Measurements from ENCODE around the gene RND1. TPM values are rescaled to one million over a fixed set of nuclear protein-coding genes. Genes with fewer than 3 reads are reported as not detected.
"Not testable (repeated sequence)": the region's sequence is repeated elsewhere in the genome, so short reads cannot be mapped to it uniquely, and the experiment has no call there.

RND1 gene
- total RNA-seq, 1 donor from 2014 or later, result 0.27 TPM

DNA sequence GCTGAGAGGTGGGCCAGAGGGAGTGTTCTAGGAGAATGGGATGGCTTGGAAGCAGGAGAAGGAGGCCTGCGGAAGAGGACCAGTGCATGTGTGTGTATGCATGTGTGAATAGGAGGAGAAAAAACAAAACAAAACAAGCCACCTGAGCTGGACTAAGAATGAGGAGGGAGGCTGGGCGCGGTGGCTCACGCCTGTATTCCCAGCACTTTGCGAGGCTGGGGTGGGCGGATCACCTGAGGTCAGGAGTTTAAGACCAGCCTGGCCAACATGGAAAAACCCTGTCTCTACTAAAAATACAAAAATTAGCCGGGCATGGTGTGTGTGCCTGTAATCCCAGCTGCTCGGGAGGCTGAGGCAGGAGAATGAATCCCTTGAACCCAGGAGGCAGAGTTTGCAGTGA lies 7.9 kb upstream of the RND1 start:
- intact Hi-C loops (cut with micrococcal nuclease), result not testable (repeated sequence)

DNA sequence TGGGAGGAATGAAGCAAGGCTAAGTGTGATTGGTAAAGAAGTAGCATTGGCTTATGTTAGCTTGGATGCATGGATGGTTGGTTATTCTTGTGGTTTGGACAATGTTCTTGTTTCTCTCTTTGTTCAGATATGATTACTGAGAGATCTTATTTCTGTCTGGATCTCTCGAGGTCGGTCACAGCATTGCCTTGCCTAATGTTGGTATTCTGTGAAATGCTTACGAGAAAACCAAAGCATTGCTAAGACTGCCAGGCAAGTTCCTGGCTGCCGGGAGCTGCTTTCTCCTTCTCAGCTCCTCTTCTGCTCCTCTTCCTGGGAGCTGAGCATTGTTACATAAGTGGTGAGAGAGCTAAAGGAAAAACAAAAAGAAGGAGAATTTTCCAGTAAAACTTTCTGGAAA lies 7.4 kb upstream of the RND1 start:
- DNase-seq (no peak), ATAC-seq (no peak)
- intact Hi-C loops (cut with micrococcal nuclease), result no loop called here

More for the DNA sequence above, 7.9 kb upstream of the RND1 start:
- ATAC-seq, DNase-seq: not testable (repeated sequence)

DNA sequence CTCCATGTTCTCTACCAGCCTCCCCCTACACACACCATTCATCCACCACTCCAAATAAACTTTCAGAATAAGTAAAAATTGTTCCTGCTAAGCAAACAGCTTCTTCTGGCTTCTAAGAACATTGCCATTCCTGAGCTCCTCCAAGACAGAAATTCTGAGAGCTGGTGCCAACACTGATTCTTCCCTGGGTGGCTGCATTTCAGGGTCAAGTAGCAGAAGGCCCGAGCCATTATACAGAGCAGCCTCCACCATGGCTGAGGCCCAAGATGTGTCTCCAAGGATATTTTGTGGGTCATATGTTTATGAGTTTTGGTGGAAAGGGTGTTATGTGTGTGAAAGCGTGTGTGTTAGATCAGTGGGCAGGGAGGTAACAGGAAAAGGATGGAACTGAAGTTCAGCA lies 3.5 kb upstream of the RND1 start:
- ATAC-seq, result no peak
- intact Hi-C loops (cut with micrococcal nuclease), result no loop called here
- DNase-seq, result no peak

DNA sequence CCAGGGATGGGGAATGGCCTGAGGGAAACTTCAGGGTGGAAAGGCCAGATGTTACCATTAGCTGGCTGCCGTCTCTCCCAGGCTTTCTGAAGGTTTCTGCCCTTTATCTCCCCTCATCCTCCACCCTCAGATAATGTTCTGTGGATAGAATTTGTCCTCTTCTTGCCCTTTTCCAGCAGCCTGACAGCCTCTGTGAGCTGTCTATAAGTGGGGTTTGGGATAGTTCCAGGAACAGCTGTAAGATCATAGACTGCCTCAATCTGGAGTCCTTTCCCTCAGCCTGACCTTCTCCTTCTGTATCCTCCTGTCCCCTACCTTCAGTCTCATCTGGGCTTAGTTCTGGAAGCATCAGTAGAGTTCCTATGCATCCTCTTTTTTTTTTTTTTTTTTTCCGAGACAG lies 2.8 kb upstream of the RND1 start:
- no peak for DNase-seq
- ATAC-seq, result no peak
- intact Hi-C loops (cut with micrococcal nuclease), result no loop called here

DNA sequence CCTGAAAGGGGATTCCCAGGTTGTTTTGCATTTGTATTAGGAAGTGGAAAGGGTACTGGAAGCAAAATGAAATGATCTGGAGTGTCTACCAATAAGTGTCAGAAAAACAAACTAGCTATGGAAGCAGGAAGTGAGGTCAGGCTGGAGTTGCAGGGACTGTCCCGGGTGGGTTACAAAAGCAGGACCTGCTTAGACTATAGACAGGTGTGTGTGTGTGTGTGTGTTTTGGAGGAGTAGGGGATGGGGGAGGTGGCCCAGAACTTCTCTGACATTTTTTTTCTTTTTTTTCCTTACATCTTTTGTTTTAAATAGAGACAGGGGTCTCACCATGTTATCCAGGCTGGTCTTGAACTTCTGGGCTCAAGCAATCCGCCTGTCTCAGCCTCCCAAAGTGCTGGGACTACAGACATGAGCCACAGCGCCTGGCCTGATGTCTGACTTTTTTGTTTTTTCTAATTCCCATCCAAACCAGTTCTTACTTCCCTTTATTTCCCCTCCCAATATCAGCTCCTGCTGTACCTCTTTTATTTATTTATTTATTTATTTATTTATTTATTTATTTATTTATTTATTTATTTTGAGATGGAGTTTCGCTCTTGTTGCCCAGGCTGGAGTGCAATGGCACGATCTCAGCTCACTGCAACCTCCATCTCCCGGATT lies 512 bp upstream of the RND1 start:
- intact Hi-C loops (cut with micrococcal nuclease), result no loop called here
- ATAC-seq (peak; percentile 30), DNase-seq (no peak)

DNA sequence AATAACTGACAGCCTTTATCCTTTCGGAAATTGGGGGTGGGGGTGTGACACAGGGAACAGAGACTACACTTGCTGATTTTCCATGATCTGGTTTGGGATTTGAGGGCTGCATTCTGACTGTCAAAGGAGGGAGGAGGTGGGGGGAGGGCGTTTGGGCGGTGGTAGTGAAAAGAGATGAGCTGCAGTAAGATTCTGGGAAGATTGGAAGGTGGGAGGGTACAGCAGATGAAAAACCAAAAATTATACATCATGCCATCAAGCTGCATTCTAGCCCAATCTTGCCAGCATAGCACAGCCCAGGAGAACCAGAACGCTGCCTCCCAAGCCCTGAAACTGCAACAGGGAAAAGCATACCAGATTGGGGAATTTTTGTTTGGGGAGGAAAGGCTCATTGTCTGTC lies 2.4 kb downstream of the RND1 start:
- intact Hi-C loops (cut with micrococcal nuclease), result no loop called here
- ATAC-seq (no peak), DNase-seq (no peak)

DNA sequence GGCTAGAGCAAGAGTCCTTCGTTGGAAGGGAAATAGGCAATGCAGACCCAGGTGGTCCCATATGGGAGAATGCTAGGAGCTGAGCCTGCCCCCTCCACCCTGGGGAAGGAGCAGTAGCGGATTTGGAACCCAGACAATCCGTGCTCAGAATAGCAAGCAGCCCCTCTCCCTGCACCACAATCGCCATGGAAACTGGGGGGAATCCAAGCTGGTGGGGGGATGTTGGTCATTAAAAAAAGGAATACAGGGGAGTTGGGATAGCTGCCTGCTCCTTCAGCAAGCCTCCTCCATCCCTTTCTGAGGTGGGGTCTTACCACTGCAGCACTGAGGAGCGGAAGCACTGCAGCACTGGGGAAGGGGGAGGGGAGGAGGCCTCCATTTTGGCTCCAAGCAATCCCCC lies 2.9 kb downstream of the RND1 start:
- DNase-seq (no peak), ATAC-seq (no peak)
- intact Hi-C loops (cut with micrococcal nuclease), result no loop called here

DNA sequence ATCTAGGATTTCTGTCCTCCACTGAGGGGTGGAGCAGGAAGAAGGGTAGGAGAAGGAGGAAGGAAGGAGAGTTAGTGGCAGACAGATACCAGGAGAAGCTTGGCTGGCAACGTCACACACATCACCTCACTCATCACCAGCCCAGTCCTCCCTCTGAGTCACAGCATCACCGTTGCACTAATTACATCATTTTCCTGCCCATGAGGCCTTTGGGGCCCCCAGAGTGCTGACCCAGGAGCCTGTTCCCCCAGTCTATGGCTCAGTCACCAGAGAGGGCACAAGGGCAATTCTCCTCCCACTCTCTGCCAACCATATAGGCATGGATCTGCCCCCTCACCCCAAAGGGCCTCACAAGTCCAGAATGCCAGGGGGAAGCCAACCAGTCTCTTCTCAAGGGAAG lies 4.6 kb downstream of the RND1 start:
- intact Hi-C loops (cut with micrococcal nuclease), result no loop called here
- no peak for ATAC-seq

DNA sequence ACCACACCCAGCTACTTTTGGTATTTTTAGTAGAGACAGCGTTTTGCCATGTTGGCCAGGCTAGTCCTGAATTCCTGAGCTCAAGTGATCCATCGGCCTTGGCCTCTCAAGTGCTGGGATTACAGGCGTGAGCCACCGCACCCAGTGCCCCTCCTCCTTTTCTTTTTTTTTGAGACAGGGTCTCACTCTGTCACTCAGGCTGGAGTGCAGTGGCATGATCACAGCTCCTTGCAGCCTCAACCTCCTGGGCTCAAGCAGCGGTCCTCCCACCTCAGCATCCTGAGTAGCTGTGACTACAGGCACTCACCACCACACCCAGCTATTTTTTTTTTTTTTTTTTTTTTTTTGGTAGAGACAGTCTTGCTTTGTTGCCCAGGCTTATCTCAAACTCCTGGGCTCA lies 5.4 kb downstream of the RND1 start:
- not testable (repeated sequence) for DNase-seq, ATAC-seq

More for the DNA sequence above, 4.6 kb downstream of the RND1 start:
- no peak for DNase-seq

DNA sequence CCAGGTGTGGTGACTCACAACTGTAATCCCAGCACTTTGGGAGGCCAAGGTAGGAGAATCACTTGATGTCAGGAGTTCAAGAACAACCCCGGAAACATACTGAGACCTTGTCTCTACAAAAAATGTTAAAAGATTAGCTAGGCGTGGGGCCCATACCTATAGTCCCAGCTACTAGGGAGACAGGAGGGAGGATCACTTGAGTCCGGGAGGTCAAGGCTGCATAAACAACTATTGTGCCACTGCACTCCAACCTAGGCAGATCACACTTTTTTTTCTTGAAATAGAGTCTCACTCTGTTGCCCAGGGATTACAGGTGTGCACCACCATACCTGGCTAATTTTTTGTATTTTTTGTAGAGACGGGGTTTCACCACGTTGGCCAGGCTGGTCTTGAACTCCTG lies 6.1 kb downstream of the RND1 start:
- intact Hi-C loops (cut with micrococcal nuclease), result no loop called here
- no peak for ATAC-seq
- DNase-seq, result no peak

More for the DNA sequence above, 5.4 kb downstream of the RND1 start:
- intact Hi-C loops (cut with micrococcal nuclease), result not testable (repeated sequence)

DNA sequence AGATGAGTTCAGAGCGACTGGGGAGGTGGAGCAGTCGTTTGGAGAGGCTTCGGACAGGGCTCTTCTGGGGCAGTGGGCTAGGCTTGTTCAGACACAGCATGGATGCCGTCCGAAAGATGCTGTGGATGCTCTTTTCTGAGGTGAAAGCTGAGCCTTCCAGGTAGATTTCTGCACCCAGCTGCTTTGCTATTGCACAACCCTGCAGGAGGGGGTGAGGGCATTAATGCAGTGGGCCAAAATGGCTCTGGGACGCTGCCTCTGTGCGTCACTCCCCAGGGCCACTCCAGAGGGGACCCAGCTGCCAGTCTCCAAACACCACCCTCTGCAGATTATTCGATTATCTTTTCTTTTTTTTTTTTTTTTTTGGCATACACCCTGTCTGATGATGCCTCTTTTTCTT lies 7.6 kb downstream of the RND1 start:
- intact Hi-C loops (cut with micrococcal nuclease), result no loop called here
- ATAC-seq (no peak), DNase-seq (no peak)

DNA sequence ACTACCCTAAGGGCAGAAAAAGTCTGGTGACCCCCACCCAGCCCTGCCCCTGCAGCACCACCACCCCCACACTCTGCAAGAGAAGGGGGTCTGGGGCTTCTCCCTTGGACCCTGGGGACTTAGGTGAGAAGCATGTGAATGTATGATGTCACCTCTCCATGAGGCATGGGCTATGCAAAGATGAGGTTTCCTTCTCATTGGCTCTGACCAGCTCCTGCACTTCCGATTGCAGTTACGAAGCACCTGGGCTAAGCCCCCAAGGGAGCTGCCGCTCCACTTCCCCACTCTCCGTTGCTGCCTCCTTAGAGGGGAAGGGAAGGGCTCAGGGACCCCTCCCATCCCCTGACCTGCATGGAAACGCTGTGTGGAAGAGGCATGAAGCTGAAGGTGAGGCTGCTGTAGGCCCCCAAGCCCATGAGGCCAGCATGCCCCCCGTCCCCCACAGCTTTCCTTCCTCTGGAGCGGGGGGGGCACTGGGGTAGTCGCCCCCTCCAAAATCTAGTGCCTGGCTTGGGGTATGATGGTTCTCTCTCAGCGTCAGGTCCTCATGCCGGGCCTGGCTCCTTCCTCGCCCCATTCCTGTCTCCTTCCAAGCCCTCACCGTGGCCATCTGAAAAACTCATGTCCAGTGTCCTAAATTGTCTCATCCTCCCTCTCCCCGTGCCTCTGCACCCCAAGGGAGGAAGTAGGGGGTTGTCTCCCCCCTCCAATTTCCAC lies 8.2 kb downstream of the RND1 start:
- intact Hi-C loops (cut with micrococcal nuclease), result no loop called here

DNA sequence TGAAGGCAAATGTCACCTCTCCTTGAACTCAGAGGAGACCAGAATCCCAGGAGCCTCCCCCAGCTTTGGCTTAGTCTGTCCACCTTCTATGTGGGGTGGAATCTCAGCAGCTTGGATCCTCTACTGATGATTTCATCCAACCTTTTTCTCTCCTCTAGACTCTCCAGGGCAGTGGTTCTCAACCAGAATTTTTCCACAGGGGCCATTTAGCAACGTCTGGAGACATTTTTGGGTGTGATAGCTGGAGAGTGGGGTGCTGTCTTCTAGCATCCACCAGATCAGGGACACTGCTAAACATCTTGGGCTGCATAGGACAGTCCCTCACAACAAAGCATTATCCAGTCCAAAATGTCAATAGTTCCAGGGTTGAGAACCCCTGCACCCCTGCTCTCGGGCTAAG lies 9.3 kb downstream of the RND1 start:
- intact Hi-C loops (cut with micrococcal nuclease), result no loop called here
- ATAC-seq, result no peak

More for the DNA sequence above, 8.2 kb downstream of the RND1 start:
- DNase-seq (no peak), ATAC-seq (no peak)

DNA sequence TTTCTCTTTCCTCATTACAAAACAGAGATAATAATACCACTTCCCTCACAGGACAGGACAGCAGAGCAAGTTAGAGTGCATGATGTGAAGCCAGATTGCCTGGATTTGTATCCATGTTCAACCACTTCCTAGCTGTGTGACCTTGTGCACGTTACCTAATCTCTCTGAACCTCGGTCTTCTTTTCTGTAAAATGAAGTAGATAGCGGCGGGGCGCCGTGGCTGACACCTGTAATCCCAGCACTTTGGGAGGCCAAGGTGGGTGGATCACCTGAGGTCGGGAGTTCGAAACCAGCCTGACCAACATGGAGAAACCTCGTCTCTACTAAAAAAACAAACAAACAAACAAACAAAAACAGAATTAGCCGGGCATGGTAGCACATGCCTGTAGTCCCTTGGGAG lies 10.7 kb downstream of the RND1 start:
- DNase-seq; intact Hi-C loops (cut with micrococcal nuclease); ATAC-seq: not testable (repeated sequence)

More for the DNA sequence above, 9.3 kb downstream of the RND1 start:
- no peak for DNase-seq

DNA sequence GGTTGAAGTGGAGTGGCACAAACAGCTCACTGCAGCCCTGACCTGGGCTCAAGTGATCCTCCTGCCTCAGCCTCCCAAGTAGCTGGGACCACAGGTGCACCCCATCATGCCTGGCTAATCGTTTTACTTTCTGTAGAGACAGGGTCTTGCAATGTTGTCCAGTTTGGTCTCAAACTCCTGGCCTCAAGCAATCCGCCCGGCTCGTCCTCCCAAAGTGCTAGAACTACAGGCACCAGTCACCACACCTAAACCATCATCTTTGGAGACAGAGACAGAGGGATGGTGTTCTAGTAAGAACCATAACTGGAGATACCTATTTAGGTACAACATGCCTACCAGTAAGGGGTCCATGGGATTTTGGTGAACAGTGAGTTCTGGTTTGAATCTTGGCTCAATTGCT lies 11.2 kb downstream of the RND1 start:
- no peak for DNase-seq
- intact Hi-C loops (cut with micrococcal nuclease), result no loop called here
- no peak for ATAC-seq

DNA sequence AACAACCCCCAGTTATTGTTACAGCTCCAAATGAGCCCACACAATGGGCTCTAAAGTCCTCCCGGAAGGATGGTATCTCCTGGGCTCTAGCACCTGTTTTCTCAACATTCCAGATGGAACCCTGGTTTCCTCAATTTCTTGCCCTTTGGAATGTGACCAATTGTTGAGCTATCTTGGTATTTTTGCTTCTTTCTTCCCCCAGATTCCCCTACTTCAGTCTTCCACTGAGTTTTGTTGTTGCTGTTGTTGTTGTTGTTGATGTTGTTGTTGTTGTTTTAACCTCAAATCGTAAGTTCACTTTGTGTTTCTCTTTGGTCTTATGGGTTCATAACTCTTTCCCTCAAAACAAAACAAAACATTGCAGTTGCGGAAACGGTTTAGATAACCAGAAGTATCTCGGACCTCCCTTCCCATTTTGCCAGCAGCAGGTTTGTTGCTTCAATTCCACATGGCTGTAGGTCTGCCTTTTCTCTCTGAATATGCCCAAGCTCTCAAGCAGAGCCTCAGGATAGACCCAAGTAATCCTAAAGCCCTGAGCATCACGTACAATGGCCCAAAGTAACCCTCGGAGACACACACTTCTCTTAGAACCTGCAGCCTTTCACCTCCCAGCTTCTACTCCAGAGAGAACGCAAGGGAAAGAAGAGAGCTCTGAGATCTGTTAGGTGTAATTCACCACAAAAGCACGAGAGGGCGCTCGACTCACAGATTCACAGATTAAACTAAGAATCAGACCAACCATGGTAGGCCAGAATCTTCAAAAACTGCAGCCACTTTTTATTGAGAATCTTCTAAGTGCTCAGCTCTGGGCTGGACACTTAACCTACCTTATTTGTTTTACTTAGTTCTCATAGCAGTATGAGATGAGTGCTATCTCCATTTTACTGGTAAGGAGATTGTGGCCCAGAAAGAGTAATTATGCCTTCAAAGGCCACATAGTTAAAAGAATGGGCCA lies 12.7 kb downstream of the RND1 start:
- DNase-seq (peak; percentile 66), ATAC-seq (peak; percentile 74)
- intact Hi-C loops (cut with micrococcal nuclease), result loop anchor here (2.0 kb wide), 1 partner anchor 38 kb away; no protein-coding TSS in a partner anchor

DNA sequence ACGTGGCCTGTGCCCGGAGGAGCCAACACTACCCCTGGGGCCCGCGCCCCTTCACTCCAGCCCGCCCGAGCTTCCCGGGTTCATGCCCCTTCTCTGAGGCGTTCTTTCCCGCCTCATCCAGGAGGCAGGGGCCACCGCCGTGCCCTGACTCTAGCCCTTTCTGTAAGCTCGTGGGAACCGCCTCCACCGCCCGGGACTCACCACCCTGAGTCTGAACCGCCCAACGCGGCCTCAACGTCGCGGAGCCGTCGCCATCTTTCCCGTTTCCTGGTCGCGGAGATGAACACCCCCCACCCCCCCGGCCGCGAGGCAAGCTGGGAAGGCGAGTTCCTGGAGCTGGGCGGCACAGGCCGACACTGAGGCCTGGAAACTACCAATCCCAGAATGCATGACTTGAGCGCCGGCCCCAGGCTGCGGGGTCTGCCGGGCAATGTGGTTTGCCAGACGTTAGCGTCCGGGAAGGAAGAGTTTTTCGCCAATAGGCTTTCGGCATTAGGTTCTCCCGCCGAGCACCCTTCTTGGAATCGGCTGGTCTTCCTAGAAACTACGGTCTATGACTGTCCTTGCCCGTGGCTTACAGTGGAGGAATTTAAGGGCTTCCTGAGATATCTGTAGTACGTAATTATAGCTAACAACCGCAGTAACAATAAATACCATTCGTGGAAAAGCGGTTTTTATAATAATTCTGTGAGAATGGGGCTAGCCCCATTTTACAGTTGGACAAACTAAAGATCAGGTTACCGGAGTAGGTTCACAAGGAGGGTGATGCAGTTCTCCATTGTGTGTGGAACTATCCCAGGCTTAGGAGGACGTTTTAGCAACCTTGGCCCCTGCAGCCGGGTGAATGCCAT lies 13.6 kb downstream of the RND1 start, which contains the start of gene DDX23:
Gene DDX23, minus strand, starts transcription at position 281 of the 851 bp plus-strand sequence. CDS start 6,381 bp downstream, outside the sequence.
- DNase-seq, result peak; percentile 96
- peak; percentile 99 for ATAC-seq
- intact Hi-C loops (cut with micrococcal nuclease), result loop anchor here (2.0 kb wide), 1 partner anchor 39 kb away; no protein-coding TSS in a partner anchor

DNA sequence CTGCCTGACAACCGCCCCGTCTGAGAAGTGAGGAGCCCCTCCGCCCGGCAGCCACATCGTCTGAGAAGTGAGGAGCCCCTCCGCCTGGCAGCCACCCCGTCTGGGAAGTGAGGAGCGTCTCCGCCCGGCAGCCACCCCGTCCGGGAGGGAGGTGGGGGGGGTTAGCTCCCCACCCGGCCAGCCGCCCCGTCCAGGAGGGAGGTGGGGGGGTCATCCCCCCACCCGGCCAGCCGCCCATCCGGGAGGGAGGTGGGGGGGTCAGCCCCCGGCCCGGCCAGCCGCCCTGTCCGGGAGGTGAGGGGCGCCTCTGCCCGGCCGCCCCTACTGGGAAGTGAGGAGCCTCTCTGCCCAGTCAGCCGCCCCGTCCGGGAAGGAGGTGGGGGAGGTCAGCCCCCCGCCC lies 23.6 kb downstream of the RND1 start:
- intact Hi-C loops (cut with micrococcal nuclease); DNase-seq; ATAC-seq: not testable (repeated sequence)

DNA sequence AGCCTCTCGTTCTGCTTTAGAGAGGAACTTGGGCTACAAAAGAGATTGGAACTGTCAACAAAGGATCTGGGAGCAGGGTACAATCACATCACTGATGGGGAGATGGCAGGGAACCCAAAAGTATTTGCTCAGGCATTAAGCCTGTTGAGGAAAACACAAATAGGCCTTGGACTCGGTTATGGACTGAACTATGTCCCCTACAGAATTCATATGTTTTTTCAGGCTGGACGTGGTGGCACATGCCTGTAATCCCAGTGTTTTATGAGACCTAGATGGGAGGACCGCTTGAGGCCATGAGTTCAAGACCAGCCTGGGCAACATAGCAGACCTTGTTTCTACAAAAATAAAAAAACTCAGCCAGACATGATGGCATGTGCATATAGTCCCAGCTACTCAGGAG lies 27.6 kb downstream of the RND1 start:
- ATAC-seq (no peak), DNase-seq (no peak)
- intact Hi-C loops (cut with micrococcal nuclease), result no loop called here

Data from left ventricle myocardium superior (tissue), 1 donor.